DMS153 treated with DMSO at 0.1 percent for 48 hours (cell line): ENCODE data around the gene MPST.

Source experiments
- DNase-seq: peaks from one replicate; lab custom pipeline; 2025; ENCODE audit not compliant: unreplicated experiment; lab: John Stamatoyannopoulos, UW

The MPST gene

DNA sequence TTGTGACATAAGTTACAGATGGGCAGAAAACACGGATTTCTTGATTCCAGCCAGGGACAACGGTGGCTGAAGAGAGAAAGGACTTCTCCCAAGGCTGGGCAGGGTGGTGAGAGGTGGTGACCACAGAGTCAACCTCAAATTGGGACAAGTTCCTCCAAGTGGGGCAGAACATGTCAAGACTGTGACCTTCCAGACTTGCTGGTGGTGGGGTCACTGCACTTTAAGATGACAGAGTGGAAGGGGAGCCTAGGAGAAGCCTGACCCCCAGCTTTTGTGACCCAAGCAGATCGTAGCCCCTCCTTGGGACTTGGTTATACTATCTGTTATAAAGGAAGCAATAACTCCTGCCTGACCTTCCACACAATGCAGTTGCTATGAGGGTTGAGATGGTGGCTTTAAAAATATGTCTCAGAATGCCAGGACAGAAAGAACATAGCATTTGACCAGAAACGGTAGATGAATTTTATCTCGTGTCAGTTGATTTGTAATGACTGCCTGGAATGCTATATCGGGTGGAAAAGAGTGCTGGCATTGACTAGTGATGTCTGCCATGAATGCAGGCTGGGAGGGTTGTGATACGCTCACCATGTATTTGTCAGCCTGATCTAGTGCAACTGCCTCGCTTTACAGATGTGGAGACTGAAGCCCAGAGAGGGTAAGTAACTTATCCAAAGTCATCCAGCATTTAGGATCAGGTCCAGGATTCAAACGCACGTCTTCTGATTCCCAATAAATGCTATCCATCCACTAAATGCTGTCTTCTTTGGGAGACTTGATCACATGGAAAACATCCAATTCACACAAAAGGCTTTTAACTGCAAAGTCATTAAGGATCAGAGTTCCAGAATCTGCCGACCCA is 18.6 kb upstream of the MPST start:
- DNase-seq = no peak

DNA sequence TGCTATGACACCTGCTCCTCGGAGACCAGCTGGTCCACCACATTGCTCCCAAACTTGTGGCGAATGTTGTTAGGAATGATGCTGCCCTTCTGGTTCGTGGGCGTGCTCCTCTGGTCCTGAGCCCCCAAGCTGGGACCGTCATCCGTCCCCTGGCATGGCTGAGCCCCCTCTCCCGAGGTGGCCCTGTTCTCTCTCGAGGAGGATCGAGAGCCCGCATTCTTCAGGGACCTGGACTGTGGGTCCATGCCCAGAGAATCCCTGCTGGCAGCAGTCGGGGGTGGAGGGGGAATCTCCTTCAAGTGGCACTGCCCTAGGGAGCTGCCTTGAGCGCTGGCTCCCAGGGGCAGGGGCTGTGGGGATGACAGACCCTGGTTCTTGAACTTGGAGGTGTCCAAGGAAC is 17.7 kb upstream of the MPST start:
- no peak for DNase-seq

DNA sequence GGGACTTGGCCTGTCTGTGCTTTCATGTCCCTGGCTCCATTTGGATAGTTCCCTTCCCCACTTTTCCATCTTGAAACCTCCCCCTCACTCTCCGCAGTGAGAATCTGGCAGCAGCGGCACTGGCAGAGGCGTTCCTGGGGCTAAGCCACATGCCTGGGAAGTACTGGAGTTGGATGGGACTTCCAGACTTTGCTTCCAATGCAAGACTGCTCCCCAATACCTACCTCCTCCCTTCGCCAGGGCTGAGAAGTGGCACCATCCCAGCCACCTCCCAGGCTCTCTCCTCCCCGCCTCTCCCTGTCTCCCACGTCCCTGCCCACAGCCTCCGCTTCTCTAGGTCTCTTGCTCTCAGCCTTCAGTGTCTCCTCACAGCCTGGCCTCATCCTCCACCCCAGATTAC is 16.9 kb upstream of the MPST start:
- DNase-seq = no peak

DNA sequence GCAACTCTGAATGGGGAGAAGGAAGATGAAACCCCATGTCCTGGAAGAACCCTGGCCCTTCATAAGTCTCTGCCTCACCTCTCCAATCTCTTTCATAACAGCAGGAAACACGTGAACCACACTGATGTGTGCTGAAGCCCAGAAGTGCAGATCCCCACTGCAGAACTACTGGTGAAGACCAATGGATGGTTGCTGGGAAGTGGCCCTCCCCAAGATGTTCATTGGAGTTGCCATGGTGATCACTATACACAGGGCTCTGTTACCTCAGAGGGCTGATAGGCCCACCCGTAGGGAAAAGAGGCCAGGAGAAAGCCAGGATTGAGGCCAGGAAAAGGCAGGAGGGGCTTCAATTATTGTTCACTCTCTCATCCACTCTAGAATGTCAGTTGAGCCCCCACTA is 11.9 kb upstream of the MPST start:
- no peak for DNase-seq

DNA sequence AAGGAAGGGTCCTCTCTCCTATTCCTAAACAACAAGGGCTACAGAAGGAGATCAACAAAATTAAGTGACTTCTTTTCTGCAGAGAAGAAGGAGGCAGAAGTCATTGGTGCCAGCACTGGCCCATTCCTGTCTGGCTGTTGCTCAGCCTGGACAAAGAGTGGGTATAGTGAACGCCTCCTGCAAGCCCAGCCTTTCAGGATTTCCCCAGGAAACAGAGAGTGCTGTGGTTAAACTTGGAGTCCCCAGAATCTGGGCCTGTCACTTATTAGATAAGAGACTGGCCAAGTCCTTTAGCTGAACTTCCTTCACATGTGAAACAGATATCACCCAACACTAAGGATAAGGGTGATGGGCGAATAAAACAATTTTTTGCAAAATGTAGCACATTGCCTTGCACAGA is 11.2 kb upstream of the MPST start:
- no peak for DNase-seq

DNA sequence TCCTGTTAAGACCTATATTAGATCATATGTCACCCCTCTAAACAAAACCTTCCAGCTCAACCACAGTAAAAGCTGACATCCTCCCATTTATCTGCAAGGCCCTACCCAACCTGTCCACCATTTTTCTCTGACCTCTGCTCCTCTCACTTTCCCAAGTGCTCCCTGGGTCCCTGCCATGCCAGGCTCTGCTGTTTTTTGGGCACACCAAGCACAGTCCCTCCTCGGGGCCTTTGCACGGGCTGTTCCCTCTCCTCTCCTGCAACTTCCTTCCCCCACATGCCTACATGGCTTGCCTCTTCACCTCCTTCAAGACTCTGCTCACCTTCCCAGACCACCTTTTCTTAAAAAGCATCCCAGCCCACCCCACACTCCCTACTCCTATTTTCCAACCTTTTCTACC is 10.1 kb upstream of the MPST start:
- DNase-seq = no peak

DNA sequence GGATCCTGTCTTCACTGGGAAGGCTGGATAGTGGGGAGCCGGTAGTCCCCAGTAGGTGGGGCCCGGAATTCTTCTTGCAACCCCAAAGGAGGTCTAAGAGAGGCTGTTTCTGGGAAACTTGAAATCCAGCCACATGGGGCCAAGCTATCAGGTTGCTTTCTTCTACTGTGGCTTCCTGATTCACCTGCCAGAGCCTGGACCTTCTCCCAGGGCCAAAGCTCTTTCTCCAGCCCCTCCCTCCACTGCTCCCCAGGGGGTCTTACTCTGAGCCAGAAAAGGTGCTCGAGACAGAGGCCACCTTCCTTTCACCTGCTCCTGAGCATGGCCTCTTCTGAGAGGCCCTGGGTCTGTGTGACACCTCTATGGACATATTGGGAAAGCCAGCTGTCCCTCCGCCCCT is 9.4 kb upstream of the MPST start:
- no peak for DNase-seq

DNA sequence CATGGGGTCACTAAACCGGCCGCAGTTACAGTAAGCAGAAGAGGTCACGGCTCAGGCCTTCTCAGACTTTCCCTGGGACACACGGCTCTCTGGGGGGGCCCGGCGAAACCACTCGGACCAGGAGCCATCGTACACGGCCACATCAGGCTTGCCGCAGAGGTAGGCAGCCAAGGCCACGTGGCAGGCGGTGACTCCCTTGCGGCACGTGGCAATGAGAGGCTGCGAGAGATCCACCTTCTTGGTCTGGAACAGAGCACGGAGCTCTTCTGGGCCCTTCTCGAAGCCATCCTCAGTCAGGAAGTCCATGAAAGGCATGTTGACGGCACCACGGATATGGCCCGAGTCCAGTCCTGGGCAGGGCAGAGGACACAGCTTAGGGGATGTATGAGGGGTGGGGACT is 8.6 kb upstream of the MPST start:
- DNase-seq = no peak

DNA sequence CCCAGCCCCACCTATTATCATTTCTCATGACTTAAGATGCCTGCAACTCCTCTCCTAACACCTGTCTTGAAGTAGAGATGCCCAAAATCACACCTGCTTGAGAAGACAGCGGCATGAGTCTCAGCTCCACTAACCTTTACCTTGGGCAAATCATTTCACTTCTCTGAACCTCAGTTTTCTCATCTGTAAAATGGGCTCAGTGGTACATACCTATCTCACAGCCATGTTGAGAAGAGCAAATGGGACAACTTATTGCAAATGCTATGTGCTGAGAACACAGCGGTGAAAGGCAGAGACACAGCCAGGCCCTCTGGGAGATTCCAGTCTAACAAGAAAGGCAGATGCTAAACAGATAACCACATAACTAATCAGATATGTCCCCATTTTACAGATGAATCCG is 8.1 kb upstream of the MPST start:
- DNase-seq = no peak

DNA sequence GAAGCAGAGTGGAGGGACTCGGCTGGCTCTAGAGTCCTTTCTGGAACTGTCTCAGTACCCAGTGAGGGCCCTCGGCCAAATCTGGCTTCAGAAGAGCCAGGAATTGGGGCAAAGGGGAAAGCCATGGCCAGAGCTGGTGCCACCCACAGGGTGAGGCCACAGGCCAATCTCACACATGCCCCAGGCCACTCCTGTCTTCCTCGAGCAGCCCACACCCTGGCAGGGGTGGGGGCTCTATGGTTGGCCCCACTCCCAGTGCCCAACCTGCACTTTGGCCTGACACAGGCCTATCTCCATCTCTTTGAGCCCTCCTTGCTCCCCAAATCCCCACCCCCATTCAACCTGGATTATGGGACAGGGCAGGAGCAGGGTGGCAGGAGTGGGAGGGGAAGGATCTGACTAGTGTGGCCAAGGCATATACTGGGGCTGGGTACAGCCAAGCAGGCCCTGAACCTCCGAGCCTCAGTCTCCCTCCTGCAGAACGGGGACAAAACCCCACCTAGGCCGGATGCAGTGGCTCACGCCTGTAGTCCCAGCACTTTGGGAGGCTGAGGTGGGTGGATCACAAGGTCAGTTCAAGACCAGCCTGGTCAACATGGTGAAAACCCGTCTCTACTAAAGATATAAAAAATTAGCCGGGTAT is 7.2 kb upstream of the MPST start:
- DNase-seq = no peak

DNA sequence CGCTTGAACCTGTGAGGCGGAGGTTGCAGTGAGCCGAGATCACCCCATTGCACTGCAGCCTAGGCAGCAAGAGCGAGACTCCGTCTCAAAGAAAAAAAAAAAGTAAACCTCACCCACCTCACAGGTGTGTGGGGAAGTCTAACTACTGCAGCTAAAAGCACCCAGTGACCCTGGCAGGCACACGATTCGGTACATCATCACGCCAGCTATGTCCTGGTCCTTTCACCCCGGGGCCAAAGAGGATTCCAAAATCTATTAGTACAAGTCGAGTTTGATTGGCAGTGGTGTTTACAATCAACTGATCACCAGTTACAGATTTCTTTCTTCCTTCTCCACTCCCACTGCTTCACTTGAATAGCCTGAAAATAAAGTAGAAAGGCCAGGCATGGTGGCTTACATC is 6.6 kb upstream of the MPST start:
- no peak for DNase-seq

DNA sequence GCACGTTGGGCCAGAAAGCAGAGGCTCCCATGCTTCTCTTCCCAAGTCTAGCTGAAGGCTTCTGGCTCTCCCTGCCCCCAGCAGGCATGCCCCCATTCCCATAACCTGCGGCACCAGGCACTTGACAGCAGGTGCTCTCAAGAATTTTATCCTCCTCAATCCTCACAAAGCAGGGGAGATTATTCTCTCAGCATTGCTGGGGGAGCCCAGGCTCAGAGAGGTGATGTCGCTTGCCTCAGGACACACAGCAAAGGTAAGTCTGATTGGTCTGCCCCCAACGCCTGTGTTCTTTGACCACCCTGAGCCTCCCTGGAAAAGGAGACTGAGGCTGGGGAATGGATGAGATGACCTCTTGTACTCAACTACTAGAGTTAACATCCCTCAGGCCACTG is 5.1 kb upstream of the MPST start:
- DNase-seq = no peak

DNA sequence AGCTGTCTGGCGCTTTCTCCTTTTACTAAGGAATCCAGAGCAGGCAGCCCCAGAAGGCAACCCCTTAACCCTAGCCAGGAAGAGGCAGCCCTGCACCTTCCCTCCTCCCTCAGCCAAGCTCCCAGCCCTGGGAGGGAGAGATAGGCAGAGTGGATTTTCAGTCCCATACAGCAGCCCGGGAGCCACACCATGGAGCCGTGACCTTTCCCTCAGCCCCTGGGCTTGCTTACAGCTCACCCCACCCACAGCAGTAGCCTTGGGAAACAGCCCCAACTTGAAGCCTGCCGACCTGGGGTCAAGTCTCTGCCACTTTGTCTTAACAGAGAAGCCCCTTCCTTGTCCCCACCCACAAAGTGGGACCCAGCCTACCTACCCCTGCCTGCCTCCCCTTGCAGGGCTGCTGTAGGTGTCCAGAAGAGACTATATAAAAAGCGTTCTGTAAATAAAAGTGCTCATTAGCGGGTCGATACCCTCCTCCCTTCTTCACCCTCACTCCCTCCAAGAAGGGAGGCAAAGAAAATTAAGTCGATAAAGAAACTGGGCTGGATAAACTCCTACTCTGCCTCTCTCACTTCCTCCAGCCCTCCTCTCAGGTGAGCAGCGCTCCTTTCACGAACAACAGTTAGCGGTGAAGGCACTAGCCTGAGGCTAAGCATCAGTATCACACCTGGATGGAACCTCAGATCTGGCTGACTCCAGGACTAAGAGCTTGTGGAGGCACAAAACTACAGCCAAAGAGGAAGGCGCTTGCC is 4.5 kb upstream of the MPST start:
- no peak for DNase-seq

DNA sequence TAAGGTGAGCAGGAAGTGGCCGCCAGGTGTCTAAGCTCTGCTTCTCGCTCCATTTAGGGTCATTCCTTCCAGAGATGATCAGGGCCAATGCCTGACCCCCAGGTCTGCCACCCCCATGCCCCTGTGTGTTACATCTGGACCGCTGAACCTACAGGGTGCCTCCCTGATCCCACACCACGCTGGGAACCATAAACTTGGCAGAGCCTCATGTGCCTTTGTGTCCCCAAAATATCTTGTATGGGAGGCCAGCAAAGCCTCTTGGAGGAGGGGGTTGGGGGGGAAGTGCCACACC is 4.0 kb upstream of the MPST start:
- DNase-seq = no peak

DNA sequence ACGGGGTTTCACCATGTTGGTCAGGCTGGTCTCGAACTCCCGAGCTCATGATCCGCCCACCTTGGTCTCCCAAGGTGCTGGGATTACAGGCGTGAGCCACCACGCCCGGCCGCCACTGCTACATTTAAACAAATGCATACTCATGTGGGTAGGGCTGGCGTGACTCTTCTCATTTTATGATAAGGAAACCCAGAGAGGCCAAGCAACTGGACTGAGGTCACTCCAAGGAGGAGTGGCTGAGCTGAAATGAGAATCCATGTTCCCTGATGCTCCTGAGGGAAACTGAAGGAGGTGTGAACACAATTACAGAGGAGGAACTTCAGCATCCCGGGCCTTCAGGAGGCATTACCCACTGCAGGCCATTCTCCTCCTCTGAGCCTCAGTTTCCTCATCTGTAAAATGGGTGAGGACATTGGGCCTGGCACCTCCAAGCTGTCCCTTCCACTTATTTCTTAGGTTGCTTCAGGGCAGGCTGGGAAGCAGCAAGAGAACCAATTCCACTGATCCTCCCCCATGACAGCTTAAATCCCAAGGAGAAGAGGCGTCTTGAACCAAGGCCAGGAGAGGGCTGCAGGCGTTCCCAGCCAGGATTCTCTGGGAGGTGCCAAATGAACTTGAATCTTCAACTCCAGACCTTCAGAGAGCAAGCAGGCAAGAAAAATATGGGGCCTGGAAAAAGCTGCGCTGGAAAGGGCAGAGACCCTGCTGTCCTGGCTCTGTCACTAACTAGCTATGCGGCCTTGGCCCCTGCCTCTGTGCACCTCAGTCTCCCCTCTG is 3.2 kb upstream of the MPST start:
- no peak for DNase-seq

DNA sequence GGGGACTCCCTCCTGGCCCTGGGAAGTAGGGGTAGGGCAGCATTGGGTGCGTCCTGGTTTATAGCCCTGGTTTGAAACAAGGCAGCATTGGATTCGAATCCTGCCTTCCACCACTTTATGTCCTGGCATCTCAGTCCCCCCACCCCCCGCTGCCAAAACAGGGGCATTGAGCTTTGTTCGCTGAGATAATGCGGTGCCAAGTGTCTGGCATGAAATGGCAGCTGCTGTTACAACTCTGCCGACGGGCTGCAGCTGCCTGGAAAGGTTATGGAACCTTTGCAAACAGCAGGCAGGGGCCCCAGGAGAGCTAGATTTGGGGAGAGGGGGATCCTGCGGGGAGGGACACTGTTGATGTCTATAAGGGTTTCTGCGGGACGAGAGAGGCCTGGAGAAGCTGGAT is 2.2 kb upstream of the MPST start:
- no peak for DNase-seq

DNA sequence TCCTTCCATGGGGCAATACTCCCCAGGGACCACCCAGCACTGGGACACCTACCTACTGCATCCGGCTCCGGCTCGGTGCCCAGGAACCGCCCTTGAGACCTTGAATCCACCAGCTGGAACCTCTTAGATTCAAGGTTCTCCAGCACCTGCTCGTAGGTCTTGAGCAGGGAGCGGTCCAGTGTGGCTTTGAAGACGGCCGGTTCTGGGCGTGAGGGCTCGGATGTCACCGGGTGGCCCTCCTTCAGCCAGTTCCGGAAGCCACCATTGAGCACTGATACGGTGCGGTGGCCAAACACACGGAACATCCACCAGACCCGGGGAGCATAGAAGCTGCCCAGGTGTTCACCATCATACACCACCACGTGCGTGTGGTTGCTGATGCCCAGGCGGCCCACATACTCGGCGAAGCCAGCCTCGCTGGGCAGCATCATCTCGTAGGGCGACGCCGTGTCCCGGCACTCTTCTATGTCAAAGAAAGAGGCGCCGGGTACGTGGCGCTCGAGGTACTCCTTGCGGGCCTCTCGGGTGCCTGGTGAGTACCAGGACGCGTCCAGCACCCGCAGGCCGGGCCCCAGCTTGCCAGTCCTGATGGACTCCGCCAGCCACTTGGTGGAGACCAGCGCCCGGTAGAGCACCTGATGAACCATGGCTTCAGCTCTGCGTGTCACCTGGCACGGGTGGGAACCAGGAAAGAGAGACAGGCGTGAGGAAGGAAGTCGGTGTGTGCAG is 1.3 kb upstream of the MPST start:
- no peak for DNase-seq

DNA sequence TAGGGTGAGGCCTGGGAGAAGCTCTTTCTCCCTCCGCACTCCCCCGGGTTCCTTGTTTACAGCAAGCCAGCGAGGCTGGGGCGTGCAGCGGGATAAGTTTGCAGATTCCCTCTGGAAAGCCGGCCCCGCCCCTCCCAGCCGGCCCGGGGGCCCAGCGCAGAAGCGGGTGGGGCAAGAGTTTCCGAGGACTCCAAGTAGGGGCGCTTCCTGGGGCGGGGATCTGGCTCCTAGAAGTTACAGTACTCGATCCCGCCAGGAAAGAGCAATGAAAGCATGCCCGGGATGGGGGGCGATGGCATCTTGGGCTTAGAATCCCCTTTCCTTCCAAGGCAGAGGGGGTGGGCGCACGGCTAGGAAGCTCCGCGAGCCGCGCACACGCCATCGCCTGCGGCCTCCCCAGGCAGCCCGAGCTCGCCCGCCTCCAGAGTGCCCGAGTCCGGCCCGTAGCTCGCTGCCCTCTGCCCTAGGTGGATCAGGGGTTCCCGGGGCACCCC is 680 bp upstream of the MPST start:
- peak; percentile 4 for DNase-seq

DNA sequence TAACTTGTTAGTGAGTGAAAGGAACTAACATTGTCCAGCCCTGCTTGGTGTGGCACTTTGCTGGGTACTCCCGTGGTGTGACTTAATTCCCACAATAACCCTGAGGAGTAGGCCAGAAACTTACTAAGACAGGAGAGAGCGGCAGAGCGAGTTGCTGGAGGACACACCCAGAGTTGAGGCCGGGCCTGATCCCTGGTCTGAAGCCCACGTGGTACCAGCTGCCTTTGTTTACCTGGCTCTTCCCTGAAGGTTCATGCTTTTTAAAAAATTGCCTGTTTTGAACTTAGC is 594 bp downstream of the MPST start:
- DNase-seq = no peak

DNA sequence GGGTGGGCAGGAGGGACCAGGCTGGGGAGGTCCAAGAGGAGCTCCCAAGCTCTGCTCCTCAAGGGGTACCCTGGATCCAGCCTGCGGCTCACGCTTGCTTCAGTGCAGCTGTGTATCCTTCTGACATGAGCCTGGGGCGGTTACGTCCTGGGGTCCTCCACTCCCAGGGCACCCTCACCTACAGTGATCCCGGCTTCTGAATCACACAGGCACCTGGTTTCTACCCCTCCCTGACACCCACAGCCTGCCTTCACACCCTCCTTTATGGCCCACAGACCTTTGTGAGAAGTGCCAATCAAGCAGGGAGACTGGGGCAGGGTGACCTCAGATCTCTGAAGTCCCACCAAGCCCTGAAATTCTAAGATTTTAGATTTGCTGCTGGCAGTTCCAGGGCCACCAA is 1.5 kb downstream of the MPST start:
- no peak for DNase-seq
